ENCODE data around the gene MKS1.

The MKS1 gene

GRCh38 chr17:58195518-58196123, 23.4 kb downstream of the MKS1 start:
- no peak for DNase-seq

GRCh38 chr17:58193641-58194255, 25.3 kb downstream of the MKS1 start:
- no peak for DNase-seq

DNA sequence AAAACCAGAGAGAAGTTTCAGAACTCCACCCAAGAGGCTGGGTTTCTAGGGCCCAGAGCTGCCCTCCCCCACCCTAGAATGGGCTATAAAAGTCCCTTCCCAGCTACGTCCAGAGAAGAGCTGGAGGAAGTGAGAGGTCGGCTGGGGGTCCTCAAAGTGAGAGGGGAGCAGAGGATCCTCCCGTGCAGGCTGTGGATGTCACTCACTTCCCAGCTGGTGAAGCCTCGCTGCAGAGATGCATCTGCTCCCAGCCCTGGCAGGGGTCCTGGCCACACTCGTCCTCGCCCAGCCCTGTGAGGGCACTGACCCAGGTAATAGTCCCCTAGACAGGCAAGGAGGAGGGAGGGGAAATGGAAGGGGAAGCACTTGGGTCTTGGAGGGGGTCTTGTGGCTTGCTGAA, 26.4 kb downstream of the MKS1 start, which contains the start of gene EPX:
EPX (plus strand) TSS at position 115 of the 400 bp plus-strand sequence; CDS start at position 236, 121 bp downstream.
- no peak for DNase-seq

GRCh38 chr17:58191241-58191896, 27.7 kb downstream of the MKS1 start:
- no peak for DNase-seq

GRCh38 chr17:58189436-58190146, 29.5 kb downstream of the MKS1 start:
- no peak for DNase-seq

DNA sequence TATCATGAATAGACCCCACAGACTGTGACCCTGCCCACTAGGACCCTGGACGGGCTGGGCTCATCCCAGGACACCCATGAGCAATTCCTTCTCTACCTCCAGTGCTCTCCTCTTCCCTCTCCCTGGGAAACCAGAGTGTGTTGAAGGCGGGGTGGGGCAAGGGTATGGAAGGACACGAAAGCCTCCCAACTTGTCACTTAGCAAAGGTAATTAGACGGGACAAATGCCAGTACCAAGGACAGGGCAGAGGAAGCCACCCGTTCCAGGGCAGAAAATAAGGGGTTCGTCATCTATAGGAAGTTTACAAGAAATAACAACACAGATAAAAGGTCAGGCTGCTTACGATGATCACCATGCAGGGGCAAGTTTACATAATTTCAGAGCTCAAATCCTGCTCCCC, 31.4 kb downstream of the MKS1 start:
- DNase-seq: no peak

GRCh38 chr17:58187063-58187462, 32.0 kb downstream of the MKS1 start:
- DNase-seq: no peak

GRCh38 chr17:58186591-58186990, 32.5 kb downstream of the MKS1 start:
- no peak for DNase-seq

GRCh38 chr17:58184986-58185761, 33.9 kb downstream of the MKS1 start:
- no peak for DNase-seq

- no peak for DNase-seq
These were observed 34.6 kb downstream of the MKS1 start for GRCh38 chr17:58184308-58184985.

GRCh38 chr17:58183514-58183913, 35.5 kb downstream of the MKS1 start:
- DNase-seq: no peak

GRCh38 chr17:58181796-58182195, 37.3 kb downstream of the MKS1 start:
- DNase-seq: no peak

GRCh38 chr17:58176200-58176599, 42.9 kb downstream of the MKS1 start:
- DNase-seq: no peak

DNA sequence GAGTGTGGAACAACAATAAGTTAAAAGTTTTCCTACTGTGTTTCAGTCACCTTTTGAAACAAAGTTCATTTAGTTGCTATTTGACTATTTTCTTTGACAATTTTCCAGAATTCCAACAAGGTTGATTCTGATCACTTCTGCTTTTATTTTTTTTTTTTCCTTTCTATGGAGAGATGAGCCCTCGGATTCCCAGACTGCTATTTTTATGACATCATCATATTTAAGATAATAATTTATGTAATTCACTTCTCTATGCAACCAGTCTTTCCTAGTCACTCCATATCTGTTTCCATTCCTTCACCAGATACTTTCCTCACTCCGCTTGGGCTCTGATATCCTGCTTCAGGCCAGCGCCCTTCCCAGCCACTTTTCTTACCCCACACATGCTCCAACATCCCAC, 44.2 kb downstream of the MKS1 start:
- no peak for DNase-seq

DNA sequence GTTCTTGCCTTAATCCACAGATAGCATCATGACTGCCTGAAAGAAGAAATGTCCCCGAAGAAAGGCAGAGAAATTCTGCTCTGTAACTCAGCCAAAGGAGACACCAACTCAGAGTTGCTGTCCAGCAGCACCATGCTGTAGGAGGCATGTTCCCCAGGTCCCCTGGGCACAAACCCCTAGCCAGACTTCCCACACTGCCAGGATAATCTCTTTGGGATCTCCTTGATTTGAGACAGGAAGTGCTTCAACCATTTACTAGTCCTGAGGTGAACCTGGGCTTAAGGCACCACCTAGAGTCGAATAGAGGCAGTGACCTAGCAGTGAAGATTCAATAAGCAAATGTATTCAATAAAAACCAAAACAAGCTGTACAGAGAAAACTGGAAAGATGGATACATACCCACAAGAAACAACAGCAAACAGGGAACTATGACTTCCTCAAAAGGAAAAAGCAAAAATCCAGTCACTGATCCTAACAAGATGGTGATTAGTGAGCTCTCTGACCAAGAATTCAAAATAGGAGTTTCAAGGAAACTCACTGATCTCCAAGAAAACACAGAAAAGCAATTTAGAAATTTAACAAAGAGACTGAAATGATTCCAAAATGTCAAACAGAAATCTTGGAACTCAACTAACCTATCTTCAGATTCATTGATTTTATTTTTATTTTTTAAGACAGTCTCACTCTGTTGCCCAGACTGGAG, 46.5 kb downstream of the MKS1 start:
- no peak for DNase-seq

DNA sequence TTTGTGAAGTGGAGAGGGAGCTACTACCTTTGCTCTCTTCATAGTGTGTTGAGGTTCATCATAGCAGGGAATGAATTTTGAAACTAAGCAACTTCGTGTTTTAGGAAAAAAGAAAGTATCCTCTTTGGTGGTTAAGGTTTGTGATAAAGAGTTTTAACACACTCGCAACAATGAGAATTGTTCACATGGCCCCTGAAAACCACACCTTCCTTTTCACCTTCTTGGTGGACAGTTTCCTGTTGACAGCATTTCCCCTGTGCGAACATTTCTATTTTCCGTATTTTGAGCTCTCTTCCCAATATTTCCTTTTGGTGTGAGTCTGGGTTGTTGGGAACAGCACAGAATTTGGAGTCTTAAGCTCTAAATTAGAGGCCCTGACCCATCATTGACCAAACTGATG, 48.4 kb downstream of the MKS1 start:
- DNase-seq: no peak

DNA sequence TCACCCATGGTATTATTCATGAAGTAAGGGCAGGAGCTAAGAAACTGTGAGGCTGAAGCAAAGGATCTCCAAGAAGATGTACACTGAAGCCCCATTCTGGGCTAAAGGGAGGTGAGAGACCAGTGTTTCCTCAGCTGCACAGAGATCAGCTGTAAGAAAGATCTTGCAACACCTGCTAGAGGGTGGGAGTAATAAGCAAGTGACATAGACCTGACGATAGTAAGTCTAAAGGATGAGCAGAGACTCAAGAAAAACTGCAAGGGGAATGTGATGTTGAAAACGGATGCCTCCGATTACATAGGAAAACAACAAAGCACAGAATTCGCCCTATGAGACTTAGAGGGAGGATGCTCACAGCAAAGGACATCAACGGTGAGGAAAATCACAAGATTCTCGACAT, 52.4 kb downstream of the MKS1 start, which contains the start of gene OR4D2:
OR4D2 (plus strand) TSS at position 301 of the 400 bp plus-strand sequence. CDS start 2,674 bp downstream, outside the sequence.
- DNase-seq: no peak

DNA sequence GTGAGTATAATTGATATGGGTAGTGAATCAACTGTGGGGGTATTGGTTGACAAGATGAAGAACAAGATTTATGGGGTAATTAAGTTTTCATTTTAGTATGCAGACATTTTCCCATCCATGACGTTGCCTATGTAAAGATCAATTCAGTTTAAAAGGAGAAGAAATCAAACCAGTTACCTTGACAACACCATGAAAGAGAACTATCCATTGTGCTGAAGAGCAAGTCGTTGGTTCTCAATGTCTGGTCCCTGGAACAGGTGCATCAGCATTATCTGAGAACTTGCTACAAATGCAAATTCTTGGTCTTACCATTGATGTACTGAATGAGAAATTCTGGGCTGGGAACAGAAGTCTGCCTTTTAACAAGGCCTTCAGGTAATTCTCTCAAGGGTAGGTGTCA, 53.1 kb downstream of the MKS1 start:
- DNase-seq: no peak

- no peak for DNase-seq
These were observed 57.5 kb downstream of the MKS1 start for GRCh38 chr17:58161566-58161965.

DNA sequence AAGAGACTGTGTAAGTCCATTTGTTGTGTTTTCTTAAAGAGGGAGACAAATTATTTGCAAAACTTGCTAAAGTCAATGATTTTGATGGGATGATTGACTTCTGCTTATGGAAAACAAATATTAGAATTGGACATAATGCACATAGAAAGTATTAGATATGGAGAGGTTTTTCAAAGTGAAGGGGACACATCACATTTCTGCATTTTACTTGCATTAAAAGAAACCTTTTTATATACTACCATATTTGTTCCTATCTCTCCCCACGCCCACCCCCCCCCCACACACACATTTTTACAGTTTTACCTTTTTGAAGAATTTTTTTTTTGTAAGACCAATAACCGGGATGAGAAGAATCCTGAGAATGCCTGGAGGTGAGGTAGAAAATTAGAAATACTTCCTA, 60.9 kb downstream of the MKS1 start:
- DNase-seq: no peak

Measured in suppressor macrophage treated with lipopolysaccharide for 4 hours (primary cell).